NCI-H128 (cell line): ENCODE measurements around the gene PRR23E.

ENCODE experiments used
- DNase-seq: peaks from one replicate; lab custom pipeline; 2025; ENCODE audit not compliant: unreplicated experiment; lab: John Stamatoyannopoulos, UW

Gene PRR23E

DNA sequence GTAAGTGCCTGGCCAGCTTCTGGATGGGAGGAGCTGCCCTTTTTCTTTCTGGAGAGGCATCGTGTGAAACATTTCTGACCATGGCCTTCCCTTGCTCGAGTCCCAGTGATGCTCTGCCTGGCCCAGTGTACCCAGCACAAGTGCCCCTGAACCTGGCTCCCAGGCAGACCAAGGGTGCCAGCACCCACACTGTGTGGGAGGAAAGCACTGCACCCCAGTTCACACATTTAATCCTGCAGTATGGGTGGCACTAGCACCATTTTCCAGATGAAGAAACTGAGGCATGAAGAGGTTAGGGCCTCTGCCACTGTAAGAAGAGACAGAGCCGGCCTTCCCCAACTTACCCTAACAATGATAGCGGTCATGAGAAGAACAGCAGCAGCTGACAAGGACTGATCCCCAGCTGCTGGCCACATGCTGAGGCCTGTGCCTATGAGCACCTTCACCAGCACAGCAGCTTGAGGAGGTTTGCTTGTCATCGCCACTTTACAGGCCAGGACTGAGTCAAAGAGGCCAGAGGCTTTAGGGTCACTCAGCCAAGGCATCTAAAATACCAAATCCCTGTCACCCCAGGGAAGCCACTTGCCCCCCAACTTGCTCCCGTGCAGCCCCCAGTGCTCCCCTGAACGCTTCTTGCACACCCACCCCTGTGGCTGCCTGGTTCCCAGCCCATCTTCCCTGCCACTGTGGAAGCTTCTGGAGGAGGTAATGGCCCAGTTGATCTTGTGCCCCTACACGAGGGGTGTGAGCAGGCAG, 15.0 kb downstream of the PRR23E start:
- no peak for DNase-seq

DNA sequence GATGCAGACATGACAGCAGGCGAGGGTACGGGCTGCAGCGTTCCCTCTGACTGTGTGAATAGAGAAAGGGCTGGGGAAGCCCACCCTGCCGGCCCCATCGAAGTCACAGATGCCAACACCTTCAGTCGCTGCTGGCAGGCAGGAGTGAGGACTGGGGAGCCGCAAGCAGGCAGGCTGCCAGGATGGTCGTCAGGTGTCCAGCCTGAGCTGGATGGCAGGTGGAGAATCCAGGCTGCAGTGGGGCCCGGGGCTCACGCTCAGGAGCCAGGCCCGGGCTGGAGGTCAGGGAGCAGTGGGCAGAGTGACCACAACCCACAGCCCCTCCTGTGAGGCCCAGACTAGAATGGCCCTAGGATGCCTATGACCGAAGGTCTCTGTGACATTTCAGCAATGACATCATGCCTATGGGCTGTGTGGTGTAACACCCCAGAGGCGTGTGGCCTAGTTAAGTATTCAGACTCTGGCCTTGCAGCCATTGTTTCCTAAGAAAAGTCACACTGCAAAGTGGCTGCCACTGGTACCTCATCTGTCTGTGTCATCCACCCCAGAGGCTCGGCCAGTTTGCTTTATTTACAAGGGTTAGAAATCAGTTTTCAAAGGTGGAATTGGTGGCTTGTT, 15.7 kb downstream of the PRR23E start:
- no peak for DNase-seq

DNA sequence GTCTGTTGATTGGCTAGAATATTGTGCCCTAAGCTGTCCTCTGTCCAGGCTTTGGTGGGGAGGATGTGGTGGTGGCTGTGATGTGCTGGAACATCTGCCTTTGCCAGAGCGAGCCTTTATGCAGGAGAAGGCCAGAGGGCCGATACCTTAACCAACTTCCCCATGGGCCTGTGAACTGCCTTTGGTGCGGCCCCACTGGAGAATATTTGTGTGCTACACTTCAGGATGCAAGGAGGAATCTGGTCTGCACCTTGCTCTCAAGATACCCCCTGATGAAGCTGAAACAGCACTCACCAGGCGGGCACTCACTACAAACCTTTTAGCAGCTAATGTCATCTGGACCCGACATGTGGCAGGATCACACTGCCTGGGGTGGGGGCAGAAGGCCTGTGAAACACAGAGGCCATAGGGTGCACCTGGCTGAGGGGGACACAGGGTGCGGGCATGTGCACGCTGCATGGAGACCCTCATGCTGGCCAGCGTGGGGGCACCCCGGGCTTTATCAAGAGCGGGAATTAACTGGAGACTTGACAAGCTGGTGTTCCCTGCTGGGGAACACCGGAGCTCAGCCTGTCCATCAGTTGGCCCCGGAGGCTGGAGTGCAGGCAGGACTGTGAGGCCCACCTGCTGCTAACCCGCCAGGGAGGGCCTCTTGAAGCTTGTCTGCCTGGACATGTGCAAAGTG, 16.4 kb downstream of the PRR23E start:
- no peak for DNase-seq

DNA sequence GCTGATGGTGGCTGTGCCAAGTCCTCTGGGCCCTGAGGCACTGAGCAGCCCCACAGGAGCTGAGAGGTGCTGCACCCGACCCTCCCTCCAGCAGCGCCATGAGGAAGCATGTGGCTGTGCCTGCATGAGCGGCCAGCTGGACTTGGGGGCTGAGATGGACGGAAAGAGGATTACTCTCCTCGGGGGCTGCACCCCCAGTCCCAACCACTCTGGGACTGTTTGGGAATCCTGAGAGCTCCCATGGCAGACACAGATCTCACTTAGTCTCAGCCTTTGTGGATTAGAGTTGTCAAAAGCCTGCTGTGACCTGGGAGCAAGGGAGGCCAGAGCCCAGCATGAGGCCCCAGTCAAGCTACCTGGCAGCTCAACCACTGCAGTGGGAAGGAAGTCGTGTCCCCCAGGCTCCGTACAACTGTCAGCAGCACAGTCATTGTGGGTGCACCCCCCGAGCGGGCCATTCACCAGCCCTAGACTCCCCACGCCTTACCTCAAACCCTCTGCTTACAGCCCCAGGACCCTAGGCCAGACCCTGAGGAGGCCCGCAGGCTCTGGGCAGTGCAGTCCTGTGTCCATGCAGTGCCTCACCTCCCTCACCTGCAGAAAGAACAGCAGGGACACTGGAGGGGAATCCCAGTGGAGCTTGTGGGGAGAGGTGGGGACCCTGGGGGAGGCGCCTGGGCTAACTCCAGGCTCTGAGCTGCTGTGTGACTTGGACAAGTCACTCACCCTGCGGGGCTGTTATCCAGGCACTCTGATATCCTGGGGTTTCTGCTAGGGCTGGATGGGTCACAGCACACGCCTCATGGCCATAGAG, 17.1 kb downstream of the PRR23E start:
- DNase-seq: no peak

DNA sequence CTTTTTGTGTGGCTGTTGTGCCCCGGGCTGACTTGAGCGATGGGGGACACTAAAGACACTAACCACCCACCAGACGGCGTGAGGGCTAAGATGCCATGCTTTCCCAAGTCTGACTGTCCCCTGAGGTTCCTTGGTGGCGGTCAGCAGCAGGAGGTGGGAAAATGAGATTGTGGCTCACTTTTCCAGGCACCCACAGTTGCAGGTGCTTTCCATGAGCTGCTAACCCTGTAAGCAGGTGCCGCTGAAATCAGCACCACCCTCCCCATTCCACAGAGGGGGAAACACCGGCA, 17.7 kb downstream of the PRR23E start:
- DNase-seq: no peak

DNA sequence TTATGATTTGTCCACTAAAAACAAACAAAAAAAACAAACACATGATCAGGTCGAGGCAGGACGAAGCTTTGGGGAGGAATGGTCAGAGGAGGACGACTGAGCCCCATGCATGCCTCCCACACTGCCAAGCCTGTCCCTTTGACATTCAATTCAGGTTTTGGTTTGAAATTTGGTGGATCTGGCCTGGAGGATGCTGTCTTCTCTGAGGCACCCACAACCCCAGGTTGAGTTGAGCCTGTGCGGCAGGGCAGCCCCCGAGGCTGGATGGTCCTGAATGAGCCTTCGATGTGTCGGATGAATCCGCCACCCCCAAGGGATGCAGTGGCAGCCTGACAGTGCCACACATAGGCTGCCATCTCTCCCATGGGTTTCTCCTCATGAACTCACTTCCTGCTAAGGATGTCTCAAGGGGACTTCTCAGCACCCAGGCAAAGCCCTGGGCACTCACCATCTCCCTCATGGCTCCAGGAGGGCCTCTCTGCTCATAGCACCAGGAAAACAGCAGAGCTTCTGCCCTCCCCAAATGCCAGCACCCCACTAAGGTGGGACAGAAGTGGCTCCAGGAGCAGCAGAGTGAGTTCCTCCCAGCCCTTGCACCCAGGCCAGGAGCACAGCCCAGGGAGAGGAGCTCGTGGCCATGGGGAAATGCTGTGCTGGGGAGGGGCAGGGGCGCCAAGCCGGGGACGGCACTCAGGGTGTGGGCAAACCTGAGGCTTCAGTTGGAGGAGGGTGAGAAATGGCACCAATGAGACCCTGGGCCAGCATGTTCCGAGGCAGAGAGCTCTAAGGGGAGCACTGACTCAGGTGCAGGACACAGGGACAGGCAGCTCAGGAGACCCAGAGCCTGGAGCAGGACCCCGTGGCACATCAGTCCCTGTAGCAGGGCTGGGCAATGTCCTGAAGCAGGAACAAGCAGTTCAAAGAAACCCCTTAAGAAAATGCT, 18.5 kb downstream of the PRR23E start:
- no peak for DNase-seq

DNA sequence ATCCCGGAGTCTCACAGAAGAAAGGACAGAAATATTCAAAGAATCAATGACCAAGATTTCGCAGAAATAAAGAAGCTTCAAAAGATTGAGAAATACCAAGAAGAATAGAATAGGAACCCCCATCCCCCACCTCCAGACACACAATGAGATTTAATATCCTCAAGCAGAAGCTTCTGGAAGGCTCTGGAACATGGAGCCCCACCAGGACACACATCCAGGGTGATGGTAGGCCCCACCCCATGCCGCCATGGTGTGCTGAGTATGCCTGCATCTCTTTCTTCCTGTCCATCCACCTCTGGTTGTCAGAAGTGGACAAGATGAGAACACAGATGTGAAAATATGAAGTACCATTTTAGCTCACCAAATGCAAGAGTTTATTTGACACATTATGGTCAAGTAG, 19.3 kb downstream of the PRR23E start:
- no peak for DNase-seq

DNA sequence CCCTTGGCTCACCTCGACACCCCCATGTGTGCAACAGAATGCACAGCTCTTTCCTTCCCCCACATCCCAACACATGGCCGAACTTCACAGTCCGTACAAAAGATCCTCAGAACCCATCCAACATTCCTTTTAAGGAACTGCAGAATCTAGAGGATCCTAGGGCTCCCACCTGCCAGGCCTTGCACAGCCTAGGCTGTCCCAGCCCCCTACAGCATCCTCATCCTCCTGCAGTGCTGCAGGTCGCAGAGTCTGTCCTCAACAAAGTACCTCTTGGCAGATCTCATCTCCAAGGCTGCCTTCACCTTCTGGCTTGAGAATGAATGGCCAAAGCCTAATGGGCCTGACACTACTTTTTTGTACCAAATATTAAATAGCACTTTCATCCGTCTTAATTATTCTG, 19.8 kb downstream of the PRR23E start:
- DNase-seq: no peak

DNA sequence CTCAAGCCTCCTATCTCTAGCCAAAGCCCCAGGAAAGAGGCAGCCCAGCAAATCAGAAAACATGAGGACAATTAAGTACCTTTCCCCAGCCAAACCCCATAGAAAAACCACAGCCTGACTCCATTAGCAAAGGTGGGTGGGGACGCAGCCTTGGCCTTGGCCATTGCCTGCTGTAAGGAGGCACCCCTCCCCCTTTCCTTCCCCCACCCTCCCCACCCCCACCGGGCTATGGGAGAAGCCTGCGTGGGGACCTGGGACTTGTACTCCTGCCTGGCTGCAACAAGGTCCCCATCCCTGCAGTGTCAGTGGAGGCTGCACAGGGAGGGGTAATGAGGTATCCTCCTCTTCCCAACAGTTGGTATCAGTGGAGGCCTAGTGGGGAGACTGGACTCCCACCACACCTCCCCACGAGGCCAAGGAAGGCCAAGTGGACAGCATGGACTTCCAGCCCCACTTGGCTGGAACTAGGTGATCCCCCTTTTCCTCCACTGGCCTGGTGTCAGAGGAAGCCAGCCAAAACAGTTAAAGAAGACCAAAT, 20.5 kb downstream of the PRR23E start:
- DNase-seq: no peak

DNA sequence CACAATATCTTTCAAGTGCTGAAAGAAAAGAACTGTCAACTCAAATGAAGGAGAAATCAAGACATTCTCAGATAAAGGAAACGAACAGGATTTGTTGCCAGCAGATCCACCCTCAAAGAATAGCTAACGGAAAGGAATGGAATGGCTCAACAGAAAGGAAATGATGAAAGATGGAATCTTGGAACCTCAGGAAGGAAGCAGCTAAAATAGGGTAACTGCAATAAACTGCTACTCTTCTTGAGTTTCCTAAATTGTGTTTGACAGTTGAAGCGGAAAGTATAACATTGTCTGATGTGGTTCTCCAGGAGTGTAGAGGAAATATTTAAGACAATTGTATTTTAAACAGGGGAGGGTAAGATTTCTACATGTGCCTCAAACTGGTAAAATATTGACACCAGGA, 22.0 kb downstream of the PRR23E start:
- no peak for DNase-seq

DNA sequence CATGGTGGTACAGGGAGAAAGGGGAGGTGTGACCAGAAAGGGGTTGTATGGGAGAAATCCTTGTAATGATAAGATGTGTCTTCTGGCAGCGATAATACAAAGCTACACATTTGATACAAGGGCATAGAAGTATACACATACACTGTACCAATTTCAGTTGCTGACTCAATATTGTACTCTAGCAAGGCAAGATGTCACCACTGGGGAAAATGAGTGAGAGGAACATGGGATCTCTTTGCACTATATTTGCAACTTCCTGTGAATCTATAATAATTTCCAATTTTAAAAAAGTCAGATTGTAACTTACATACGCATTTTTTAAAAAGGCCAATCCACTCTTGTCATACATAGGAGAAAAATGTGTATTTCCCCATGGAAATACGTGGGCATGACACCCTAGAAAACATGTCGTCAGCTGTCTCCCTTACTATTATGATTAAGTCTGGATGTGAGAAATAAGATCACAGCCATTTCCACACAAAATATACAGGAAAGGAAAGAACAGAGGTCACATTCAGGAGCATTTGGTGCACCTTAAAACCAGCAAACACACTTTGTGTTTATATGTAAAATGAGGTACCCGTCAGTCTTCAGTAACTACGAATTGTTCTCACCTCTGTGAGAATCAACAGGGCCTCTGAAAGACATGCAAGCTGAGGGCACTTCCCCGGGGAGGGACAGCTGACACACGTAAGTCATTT, 22.9 kb downstream of the PRR23E start:
- DNase-seq: no peak

DNA sequence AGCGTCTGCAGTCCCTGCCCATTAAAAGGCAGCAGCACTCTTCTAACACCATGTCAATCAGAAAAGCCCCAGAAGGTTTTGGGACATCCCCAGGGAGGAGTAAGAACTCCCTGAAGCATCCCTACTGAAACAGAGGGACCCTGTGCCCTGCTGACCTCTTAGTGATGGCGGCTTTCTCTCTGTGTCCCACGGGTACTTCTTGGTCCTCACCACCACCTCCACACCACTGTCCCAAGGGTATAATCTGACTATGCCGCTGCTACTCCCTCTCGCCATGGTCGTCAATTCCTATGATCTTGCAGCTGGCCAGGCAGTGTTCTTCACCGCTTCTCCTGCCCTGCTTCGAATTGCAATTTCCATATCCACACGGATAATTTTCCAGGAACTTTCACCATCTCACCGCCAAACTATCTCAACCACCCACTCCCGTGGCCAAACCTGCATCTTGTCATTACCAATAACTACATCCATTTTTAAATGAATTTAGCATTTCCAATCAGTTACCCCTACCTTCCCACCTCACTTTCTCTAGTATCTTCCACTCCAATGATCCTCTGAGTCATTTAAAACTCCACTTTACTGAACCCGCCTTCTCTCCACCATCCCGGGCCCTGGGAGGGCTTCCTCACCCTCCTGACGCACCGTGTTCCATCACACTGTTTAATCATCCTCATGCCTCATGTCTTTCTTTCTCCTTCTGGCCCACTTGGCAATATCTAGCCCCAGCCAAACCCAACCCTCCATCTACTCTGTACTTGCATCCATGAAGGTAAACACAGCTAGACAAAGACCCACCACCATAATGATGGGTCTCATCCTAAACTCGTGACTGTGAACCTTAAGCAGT, 23.7 kb downstream of the PRR23E start:
- no peak for DNase-seq

DNA sequence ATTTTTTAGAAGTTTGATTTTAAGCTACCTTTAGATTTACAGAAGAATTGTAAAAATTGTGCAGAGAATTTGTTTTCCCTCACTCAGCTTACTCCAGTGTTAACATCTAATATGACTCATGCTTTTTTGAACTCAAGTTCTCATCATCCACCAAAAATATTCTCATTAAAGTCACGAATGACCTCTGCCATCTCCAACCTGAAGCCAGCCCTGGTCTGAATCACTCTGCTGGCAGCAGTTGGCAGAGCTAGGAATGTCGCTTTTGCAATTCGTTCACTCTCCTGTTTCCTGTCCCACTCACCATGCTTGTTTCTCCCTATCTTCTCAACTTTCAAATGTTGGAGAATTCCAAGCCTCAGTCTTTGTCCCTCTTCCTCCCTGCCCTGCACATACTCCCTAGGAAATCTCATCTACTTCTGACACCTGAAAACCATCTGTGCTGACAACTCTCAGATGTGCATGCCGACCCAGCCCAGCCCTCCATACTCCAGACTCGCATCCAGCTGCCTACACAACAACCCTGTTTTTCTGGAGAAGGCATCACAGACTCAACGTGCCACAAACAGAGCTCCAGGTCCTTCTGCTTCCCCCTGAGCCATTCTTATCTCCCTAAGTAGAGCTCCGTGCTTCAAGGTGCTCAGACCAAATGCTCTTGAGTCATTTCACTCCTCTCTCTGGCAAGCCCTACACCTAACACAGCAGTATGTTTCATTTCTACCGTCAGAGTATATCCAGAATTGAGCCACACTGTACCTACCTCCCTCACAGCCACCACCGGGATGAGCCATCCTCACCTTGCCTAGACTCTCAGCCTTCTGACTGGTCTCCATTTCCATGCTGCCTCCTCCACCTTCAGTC, 24.9 kb downstream of the PRR23E start:
- DNase-seq: no peak

DNA sequence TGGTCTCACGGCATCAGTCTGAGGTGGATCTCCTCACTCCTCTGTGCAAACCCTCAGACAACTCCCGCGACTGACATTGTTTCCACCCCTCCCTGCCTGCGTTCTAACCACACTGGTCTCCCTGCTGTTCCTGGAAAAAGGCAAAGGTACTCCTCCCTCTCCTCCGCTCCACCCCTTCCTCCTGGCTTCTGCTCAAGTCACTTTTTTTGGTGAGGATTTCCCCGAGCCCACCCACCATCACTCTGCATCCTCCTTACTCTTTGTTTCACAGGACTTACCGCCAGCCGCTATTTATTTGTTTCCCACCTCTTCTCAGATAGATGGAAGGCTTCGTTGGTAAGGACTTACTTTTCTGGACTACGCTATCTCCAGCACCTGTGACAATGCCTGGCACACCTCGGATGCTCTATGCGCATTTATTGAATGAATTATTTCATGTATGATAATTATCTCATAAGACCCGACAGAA, 25.6 kb downstream of the PRR23E start:
- no peak for DNase-seq

DNA sequence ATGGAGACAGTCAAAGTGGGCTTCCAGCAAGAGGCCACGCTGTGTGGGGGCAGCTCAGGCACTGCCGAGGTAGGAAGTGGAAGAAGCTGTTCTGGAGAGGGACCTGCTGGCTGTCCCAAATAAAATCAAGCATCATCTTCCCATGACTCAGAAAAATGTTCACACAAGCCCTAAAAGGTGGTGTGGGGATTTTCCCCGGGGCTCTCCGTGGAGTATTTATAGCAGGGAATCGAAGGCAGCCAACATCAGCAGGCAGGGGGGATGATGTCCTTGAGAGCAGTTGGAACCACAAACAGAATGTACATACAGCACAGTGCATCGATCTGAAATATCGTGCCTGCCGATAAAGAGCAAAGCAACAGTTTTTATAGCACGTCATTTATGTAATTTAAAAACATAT, 27.6 kb downstream of the PRR23E start:
- DNase-seq: no peak

DNA sequence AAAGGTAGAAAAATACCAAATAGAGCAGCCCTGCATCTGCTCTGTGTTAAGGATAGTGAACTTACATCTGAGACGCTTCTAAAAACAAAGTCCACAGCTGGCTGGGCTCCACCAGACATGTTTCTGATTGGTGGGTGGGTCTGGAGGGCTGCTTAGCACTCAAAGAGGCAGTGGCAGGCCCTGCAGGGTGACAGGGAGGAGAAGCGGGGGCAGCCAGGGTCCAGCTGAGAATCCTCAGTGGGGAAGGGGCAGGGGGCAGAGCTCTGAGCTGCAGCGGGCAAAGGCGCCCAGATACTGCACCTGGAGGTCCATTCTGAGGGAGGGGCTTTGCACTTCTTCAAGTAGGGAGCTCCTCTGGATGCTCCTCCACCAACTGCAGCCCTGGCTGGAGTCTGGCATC, 28.1 kb downstream of the PRR23E start:
- no peak for DNase-seq

DNA sequence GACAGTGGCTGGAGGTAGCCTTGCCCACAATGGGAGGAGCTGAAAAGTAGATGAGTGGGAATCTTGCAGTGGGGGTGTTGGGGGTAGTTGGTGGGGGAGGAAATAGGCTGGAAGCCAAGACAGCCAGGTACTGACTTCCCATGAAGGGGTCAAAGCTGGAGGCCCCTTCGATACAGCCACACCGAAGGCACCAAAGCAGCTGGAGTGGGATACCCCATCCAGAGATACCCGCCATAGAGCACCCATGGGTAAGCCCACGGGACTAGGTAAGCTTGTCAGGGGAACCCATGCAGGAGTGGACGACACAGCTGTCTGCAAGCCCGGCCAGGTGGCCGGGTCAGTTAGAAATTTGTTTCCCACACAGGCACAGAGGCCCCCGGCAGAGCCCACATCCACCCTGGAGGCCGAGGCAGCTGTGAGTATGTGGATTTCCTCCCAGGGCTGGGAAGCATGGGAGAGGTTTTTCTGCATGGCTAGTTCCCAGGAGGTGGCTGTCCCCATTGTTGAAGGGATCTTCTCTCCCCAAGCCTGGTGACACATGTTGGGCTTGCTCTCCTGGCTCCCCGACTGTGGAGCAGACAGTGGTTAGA, 28.6 kb downstream of the PRR23E start:
- DNase-seq: no peak
